ENCODE measurements around the gene PRKCA. TPM values are rescaled to one million over a fixed set of nuclear protein-coding genes. Genes with fewer than 3 reads are reported as not detected.

PRKCA gene
- total and polyA plus RNA-seq, 2 donors from 2014 or later: 8.0 to 50.8 TPM

GRCh38 chr17:66843627-66844026, 541.2 kb downstream of the PRKCA start:
- no peak for FAIRE-seq
- H3K27ac ChIP-seq (ENCODE audit: low read depth in 2 of 2, low read length in 2 of 2): no peak overlapping the region
- no peak for TF ChIP-seq CTCF (IDR thresholded peaks at IDR 0.05; ENCODE audit: borderline replicate concordance, extremely low read depth, insufficient read depth)
- DNase-seq: no peak
- H3K4me1 ChIP-seq (ENCODE audit: control insufficient read depth in 2 of 3, insufficient read depth in 2 of 3, low read depth in 1 of 3, low read length in 3 of 3): no peaks in the 10 kb centered on the region
- H3K4me3 ChIP-seq (ENCODE audit: low read length in 3 of 3): no peak overlapping the region
- no peak overlapping the region for H3K9ac ChIP-seq (ENCODE audit: low read length in 3 of 3)
- intact Hi-C loops (cut with DNase I): no loop called here
- peaks cover 0 to 3% (median 0%) of the 10 kb centered on the region in 3 donors for H3K9me3 ChIP-seq (ENCODE audit: control insufficient read depth in 2 of 3, insufficient read depth in 1 of 3, low read length in 3 of 3)
- H3K27me3 ChIP-seq (ENCODE audit: control insufficient read depth, insufficient read depth, low read length): no peaks in the 10 kb centered on the region
- H3K36me3 ChIP-seq (ENCODE audit: control insufficient read depth in 2 of 3, insufficient read depth in 3 of 3, low read length in 3 of 3): no peaks in the 10 kb centered on the region

- TF ChIP-seq CTCF (IDR thresholded peaks at IDR 0.05; ENCODE audit: borderline replicate concordance, extremely low read depth, insufficient read depth): no peak
- no peak overlapping the region for H3K9ac ChIP-seq (ENCODE audit: low read length in 3 of 3)
- no peak overlapping the region for H3K27ac ChIP-seq (ENCODE audit: low read depth in 2 of 2, low read length in 2 of 2)
- H3K4me1 ChIP-seq (ENCODE audit: control insufficient read depth in 2 of 3, insufficient read depth in 2 of 3, low read depth in 1 of 3, low read length in 3 of 3): no peaks in the 10 kb centered on the region
- intact Hi-C loops (cut with DNase I): no loop called here
- H3K4me3 ChIP-seq (ENCODE audit: low read length in 3 of 3): no peak overlapping the region
- H3K36me3 ChIP-seq (ENCODE audit: control insufficient read depth in 2 of 3, insufficient read depth in 3 of 3, low read length in 3 of 3): no peaks in the 10 kb centered on the region
- H3K27me3 ChIP-seq (ENCODE audit: control insufficient read depth, insufficient read depth, low read length): no peaks in the 10 kb centered on the region
- FAIRE-seq (no peak), DNase-seq (no peak)
- H3K9me3 ChIP-seq (ENCODE audit: control insufficient read depth in 2 of 3, insufficient read depth in 1 of 3, low read length in 3 of 3): peaks cover 0 to 3% (median 0%) of the 10 kb centered on the region in 3 donors
These were observed 545.3 kb downstream of the PRKCA start for GRCh38 chr17:66847704-66848103.

GRCh38 chr17:66848496-66848895, 546.1 kb downstream of the PRKCA start:
- intact Hi-C loops (cut with DNase I): no loop called here
- Histone ChIP-seq H3K27me3 (ENCODE audit: control insufficient read depth, insufficient read depth, low read length) (no peaks in the 10 kb centered on the region), H3K36me3 (ENCODE audit: control insufficient read depth in 2 of 3, insufficient read depth in 3 of 3, low read length in 3 of 3) (no peaks in the 10 kb centered on the region), H3K4me1 (ENCODE audit: control insufficient read depth in 2 of 3, insufficient read depth in 2 of 3, low read depth in 1 of 3, low read length in 3 of 3) (no peaks in the 10 kb centered on the region), H3K9me3 (ENCODE audit: control insufficient read depth in 2 of 3, insufficient read depth in 1 of 3, low read length in 3 of 3) (peaks cover 0 to 3% (median 0%) of the 10 kb centered on the region in 3 donors), H3K27ac (ENCODE audit: low read depth in 2 of 2, low read length in 2 of 2) (no peak overlapping the region), H3K9ac (ENCODE audit: low read length in 3 of 3) (no peak overlapping the region), H3K4me3 (ENCODE audit: low read length in 3 of 3) (no peak overlapping the region)
- FAIRE-seq (no peak), DNase-seq (no peak)
- TF ChIP-seq CTCF (IDR thresholded peaks at IDR 0.05; ENCODE audit: borderline replicate concordance, extremely low read depth, insufficient read depth): no peak

DNA sequence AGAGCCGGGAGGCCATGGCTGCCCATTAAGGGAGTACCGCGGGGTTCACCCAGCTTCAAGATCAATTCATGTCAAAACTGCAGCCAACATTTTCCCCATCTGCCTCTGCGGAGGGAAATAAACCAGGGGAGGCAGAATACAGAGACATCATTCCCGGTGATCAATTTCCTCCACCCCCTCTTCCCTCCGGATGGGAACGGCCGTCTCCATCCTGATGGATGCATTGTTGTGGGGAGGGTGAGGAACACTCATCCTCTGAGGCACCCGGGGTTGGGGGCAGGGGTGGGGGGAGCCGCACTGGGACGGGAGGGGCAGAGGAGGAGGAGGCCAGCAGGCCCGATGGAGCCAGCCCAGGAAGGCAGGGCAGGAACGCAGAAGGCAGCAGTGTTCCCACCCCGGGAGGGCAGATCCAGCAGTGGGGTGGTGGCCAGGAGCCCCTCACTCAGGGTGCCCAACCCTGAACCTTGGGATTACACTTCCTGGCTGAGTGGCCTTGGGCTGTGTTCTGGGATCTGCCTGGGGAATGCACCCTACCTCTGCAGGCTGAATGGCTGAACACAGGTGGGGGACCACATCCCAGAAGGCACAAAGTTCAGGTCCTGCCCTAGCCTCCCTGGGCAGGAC, 546.7 kb downstream of the PRKCA start:
- peaks cover 0 to 3% (median 0%) of the 10 kb centered on the region in 3 donors for H3K9me3 ChIP-seq (ENCODE audit: control insufficient read depth in 2 of 3, insufficient read depth in 1 of 3, low read length in 3 of 3)
- TF ChIP-seq CTCF (IDR thresholded peaks at IDR 0.05; ENCODE audit: borderline replicate concordance, extremely low read depth, insufficient read depth): no peak
- H3K36me3 ChIP-seq (ENCODE audit: control insufficient read depth in 2 of 3, insufficient read depth in 3 of 3, low read length in 3 of 3): no peaks in the 10 kb centered on the region
- H3K9ac ChIP-seq (ENCODE audit: low read length in 3 of 3): no peak overlapping the region
- no peak overlapping the region for H3K27ac ChIP-seq (ENCODE audit: low read depth in 2 of 2, low read length in 2 of 2)
- intact Hi-C loops (cut with DNase I): no loop called here
- no peak for FAIRE-seq
- H3K4me3 ChIP-seq (ENCODE audit: low read length in 3 of 3): no peak overlapping the region
- no peaks in the 10 kb centered on the region for H3K4me1 ChIP-seq (ENCODE audit: control insufficient read depth in 2 of 3, insufficient read depth in 2 of 3, low read depth in 1 of 3, low read length in 3 of 3)
- H3K27me3 ChIP-seq (ENCODE audit: control insufficient read depth, insufficient read depth, low read length): no peaks in the 10 kb centered on the region
- DNase-seq: no peak
